SW 1271 (cell line): ENCODE measurements around the gene REG3G.

ENCODE experiments used
- DNase-seq, 2 experiments: peaks; one replicate each; lab custom pipeline; 2025; lab: John Stamatoyannopoulos, UW

REG3G gene

DNA sequence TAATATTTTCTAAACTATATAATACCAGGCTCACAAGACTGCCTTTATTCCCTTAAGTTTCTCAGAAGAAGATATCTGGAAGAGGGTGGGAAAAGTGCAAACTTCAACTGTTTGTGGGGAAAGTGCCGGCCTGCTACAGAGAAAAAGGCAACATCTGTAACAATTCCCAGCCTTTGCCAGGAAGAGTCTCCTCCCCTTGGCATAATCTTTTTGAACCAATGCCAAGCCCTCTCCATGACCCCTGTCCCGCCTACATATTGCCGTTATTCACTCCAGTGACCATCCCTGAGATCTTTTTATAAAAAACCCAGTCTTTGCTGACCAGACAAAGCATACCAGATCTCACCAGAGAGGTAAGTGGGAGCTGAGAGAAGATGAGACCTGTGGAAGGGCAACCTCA lies at the start of gene REG3G:
Gene REG3G, plus strand, starts transcription at position 282 of the 400 bp plus-strand sequence. CDS start 392 bp downstream, outside the sequence.
- no peak for DNase-seq

DNA sequence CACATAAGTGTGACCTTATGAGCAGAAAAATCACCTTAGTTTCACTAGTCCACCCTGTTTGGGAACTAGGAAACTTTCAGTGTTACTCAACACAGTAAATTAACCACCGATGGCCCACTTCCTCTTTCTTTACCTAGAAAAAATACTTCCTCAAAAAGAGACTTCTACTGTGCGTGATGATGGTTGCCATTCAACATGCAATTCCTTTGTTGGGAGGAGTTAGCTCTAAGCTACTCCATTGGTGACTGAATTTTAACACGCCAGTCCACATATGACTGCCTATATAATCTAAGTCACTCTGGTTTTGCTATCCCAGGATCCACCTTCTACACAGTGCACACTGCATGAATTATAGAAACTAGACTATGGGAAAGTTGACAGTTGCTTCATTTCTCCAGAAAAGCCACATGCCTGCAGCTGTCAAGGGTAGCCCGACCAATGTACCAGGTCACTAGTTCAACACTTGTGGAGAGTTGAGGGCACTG lies 47.8 kb upstream of the REG3G start:
- DNase-seq = no peak

GRCh38 chr2:78978340-78978739 lies 47.2 kb upstream of the REG3G start:
- DNase-seq = no peak

DNA sequence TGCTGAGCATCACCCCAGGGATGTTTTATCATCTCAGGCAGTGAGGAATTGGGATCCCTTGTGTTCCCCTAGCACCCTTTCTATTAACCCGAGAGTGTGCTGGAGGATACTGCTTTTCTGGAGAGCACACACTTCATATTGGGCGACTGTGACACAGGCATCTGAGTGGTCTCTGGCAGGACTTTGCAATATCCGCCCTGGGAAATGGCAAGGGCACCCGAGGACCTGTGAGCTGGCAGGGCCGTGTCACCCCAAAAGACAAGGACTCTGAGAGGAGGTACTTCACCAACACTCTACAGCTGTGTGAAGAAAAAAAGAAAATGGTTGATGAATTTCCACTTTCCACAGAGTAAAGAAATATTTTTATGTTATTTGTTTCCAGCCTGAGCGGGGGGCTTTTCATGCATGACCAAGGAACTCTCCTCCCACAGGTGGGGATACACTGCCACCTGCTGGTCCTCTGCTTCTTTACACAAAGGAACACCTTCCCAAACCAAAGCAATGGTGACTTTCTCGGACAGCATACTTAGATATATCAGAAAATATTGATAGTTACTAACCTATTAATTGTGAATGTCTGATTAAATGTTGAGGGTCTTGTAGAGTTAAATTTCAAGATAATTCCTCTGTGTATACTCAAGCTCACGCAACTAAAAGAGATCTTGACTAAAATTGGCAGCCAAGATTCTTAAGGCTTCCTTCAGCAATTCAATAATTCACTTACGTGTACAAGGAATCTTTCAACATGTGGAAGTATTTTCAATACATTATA lies 45.9 kb upstream of the REG3G start:
- peak in 1 of 2 experiments; percentile 35 for DNase-seq

- DNase-seq = no peak
These were observed 45.4 kb upstream of the REG3G start for GRCh38 chr2:78980152-78980465.

DNA sequence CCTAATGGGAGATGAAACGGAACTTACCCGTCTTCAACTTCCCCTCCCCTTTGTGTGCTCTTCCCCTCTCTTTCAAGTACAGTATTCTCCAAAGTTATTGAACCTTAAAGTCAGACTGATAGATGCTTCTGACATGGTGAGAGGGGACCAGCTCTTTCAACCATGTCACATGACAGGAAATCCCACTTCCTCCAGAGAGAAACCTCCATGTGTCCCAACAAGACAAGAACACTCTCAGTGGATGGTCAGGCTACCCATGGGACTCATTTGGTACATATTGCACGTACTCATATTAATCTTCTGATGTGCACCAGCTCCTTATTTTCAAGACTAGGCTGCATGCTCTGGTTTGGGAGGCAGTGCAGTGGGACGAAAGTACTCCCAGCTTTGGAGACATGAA lies 44.6 kb upstream of the REG3G start:
- DNase-seq = no peak

- no peak for DNase-seq
These were observed 42.7 kb upstream of the REG3G start for GRCh38 chr2:78982638-78983330.

DNA sequence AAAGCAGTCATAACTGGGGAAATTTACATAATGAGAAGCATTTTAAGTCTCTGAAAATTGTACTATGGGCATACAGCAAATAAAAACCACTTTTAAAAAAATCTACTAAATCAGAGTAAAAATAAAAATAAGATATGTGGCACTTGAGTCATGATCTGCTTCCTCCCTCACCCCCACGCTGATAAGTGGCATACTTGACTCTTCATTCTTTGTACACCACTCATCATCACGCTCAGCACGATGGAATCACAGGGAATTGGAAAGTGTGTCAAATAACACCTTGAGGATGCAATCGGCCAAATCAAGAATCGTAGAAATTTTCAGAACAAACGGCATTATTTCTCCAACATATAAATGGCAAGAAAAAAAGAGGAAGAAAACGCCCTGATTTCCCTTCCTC lies 41.1 kb upstream of the REG3G start:
- DNase-seq = no peak

DNA sequence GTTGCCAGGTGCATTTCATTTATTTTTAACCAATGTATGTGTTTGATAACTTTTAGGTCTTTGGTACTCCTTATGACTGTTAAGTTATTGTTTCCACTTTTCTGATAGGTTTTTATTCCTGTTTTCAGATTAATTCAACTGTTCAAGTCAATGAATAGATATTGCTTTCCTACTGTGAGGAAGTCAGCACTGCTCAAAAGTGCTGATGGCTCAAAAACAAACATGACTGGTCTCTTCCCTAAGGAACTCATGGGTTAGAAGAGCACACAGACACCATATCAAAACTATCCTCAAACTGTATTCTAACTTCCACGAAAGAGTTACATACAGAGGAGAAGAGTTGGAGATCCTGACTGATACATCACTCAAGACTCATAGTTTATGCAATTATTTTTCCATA lies 39.9 kb upstream of the REG3G start:
- DNase-seq = no peak

- no peak for DNase-seq
These were observed 36.5 kb upstream of the REG3G start for GRCh38 chr2:78989051-78989450.

GRCh38 chr2:78992451-78992806 lies 33.1 kb upstream of the REG3G start:
- DNase-seq = peak in 1 of 2 experiments; percentile 15

GRCh38 chr2:78992807-78993517 lies 32.5 kb upstream of the REG3G start:
- DNase-seq = no peak

GRCh38 chr2:78993518-78994148 lies 31.9 kb upstream of the REG3G start:
- DNase-seq = no peak

- DNase-seq = no peak
These were observed 30.7 kb upstream of the REG3G start for GRCh38 chr2:78994789-78995188.

DNA sequence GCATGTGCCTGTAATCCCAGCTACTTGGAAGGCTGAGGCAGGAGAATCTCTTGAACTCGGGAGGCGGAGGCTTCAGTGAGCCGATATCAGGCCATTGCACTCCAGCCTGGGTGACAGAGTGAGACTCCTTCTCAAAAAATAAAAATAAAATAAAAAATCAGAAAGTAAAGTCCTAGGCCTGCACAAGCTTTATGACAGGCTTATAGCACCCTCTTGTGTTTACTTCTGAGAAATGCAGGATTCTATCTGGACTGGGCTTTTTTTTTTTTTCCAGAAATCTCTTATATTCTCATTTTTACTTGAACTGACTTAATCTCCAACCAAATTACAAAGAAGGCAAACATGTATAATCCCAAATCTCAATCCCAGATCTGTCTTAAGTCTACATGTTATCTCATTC lies 26.1 kb upstream of the REG3G start:
- peak in 1 of 2 experiments; percentile 9 for DNase-seq

GRCh38 chr2:79000008-79000576 lies 25.4 kb upstream of the REG3G start:
- no peak for DNase-seq

- no peak for DNase-seq
These were observed 24.2 kb upstream of the REG3G start for GRCh38 chr2:79001285-79001684.

- DNase-seq = no peak
These were observed 20.8 kb upstream of the REG3G start for GRCh38 chr2:79004680-79005079.

- DNase-seq = no peak
These were observed 20.3 kb upstream of the REG3G start for GRCh38 chr2:79005216-79005615.

DNA sequence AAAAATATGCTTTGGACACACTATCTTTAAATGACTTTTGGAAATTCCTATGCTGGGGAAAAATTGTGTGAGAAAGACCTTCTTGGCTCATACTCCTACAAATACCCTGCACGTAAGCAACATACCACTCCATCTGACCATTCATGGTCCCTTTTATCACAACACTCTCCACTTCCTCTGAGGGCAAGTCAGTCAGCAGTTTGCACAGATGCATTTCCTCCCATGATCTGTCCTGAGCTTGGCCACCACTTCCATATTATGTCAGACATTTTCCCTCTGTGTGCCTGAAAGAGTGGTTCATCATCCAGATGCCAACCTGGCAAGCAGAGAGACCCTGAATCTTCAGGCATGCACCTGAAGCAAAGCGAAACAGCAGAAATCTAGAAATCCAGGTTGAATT lies 16.1 kb upstream of the REG3G start:
- DNase-seq = no peak

- no peak for DNase-seq
These were observed 14.0 kb upstream of the REG3G start for GRCh38 chr2:79011496-79011895.

DNA sequence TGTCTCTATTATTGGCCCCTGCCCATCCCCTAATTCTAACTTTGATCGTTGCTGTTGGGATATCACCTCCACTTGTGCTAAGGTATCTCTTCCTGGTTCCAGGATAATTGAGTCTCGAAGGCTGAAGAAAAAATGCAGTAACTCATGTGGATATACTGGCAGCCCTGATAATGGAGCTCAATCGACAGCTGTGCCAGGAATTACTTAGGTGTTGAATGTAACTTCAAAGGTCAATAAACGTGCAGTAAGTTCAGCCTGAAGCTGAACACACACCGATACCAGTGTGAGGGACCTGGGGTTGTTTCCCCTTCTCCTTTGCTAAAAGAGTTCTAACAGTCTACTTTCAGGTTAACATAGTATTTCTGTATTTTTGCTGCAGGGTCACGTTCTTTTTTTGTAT lies 11.9 kb upstream of the REG3G start:
- DNase-seq = no peak
